ENCODE measurements around the gene PLA2R1. TPM values are rescaled to one million over a fixed set of nuclear protein-coding genes. Genes with fewer than 3 reads are reported as not detected.
A peak's percentile ranks its signal among the peaks of the same experiment; 100 is the strongest.

PLA2R1 gene
- total RNA-seq, 1 experiment from 2014 or later, result 3.4 TPM

GRCh38 chr2:159959136-159959535, 103.3 kb downstream of the PLA2R1 start:
- POLR2A ChIA-PET (ENCODE audit: unreplicated experiment), result no interaction called here

GRCh38 chr2:159953136-159953823, 109.1 kb downstream of the PLA2R1 start:
- CTCF ChIA-PET, result no interaction called here
- H3K36me3 ChIP-seq (ENCODE audit: low read depth, low read length), result no peaks in the 10 kb centered on the region
- TF ChIP-seq EZH2phosphoT487 (IDR thresholded peaks at IDR 0.05; ENCODE audit: borderline replicate concordance, low read length) (no peak), EZH2 (IDR thresholded peaks at IDR 0.05; ENCODE audit: low read length, unreplicated experiment) (no peak), CTCF (conservative IDR thresholded peaks at IDR 0.05; ENCODE audit: low read depth, low read length) (no peak)
- POLR2A ChIA-PET (ENCODE audit: unreplicated experiment), result no interaction called here
- BruUV-seq (replicated peaks), result no TSS peak
- intact Hi-C loops (cut with micrococcal nuclease), result no loop called here
- DNase-seq (no peak), ATAC-seq (no peak)
- H4K20me1 ChIP-seq (ENCODE audit: low read length), result no peaks in the 10 kb centered on the region
- H3K79me2 ChIP-seq (ENCODE audit: low read length), result no peaks in the 10 kb centered on the region
- no peaks in the 10 kb centered on the region for H3K9me3 ChIP-seq (ENCODE audit: low read length)
- no peak overlapping the region for H3K4me2 ChIP-seq (ENCODE audit: low read length)
- no peak overlapping the region for H3K4me3 ChIP-seq (ENCODE audit: low read length)
- H2AFZ ChIP-seq (ENCODE audit: low read length), result no peak overlapping the region
- no peaks in the 10 kb centered on the region for H3F3A ChIP-seq (ENCODE audit: low read length, unreplicated experiment)
- H3K4me1 ChIP-seq (ENCODE audit: insufficient read depth, low read length), result no peaks in the 10 kb centered on the region
- H3K9me2 ChIP-seq (replicated peaks; ENCODE audit: low read length), result no peaks in the 10 kb centered on the region
- no peak overlapping the region for H3K27ac ChIP-seq (ENCODE audit: low read length)
- H3K9ac ChIP-seq (ENCODE audit: low read length), result no peak overlapping the region
- H3K27me3 ChIP-seq (ENCODE audit: low read length), result no peaks in the 10 kb centered on the region

More at GRCh38 chr2:159959136-159959535, 103.3 kb downstream of the PLA2R1 start:
- TF ChIP-seq EZH2 (IDR thresholded peaks at IDR 0.05; ENCODE audit: low read length, unreplicated experiment) (no peak), CTCF (conservative IDR thresholded peaks at IDR 0.05; ENCODE audit: low read depth, low read length) (no peak), EZH2phosphoT487 (IDR thresholded peaks at IDR 0.05; ENCODE audit: borderline replicate concordance, low read length) (no peak)
- Histone ChIP-seq H3K4me2 (ENCODE audit: low read length) (no peak overlapping the region), H3K4me1 (ENCODE audit: insufficient read depth, low read length) (peaks cover 18% of the 10 kb centered on the region), H3K79me2 (ENCODE audit: low read length) (no peaks in the 10 kb centered on the region), H4K20me1 (ENCODE audit: low read length) (no peaks in the 10 kb centered on the region), H3K9ac (ENCODE audit: low read length) (no peak overlapping the region), H3K4me3 (ENCODE audit: low read length) (no peak overlapping the region), H3K36me3 (ENCODE audit: low read depth, low read length) (no peaks in the 10 kb centered on the region), H3F3A (ENCODE audit: low read length, unreplicated experiment) (no peaks in the 10 kb centered on the region), H2AFZ (ENCODE audit: low read length) (no peak overlapping the region), H3K9me2 (replicated peaks; ENCODE audit: low read length) (no peaks in the 10 kb centered on the region), H3K27me3 (ENCODE audit: low read length) (no peaks in the 10 kb centered on the region), H3K9me3 (ENCODE audit: low read length) (no peaks in the 10 kb centered on the region), H3K27ac (ENCODE audit: low read length) (no peak overlapping the region)
- no TSS peak for BruUV-seq (replicated peaks)
- CTCF ChIA-PET, result no interaction called here
- intact Hi-C loops (cut with micrococcal nuclease), result no loop called here
- no peak for ATAC-seq
- no peak for DNase-seq

- POLR2A ChIA-PET (ENCODE audit: unreplicated experiment), result no interaction called here
Observed at GRCh38 chr2:159946326-159946999, 116.0 kb downstream of the PLA2R1 start.

More at GRCh38 chr2:159946326-159946999, 116.0 kb downstream of the PLA2R1 start:
- no peaks in the 10 kb centered on the region for H3K36me3 ChIP-seq (ENCODE audit: low read depth, low read length)
- no peaks in the 10 kb centered on the region for H4K20me1 ChIP-seq (ENCODE audit: low read length)
- H2AFZ ChIP-seq (ENCODE audit: low read length), result no peak overlapping the region
- H3K4me2 ChIP-seq (ENCODE audit: low read length), result peak overlapping the region; percentile 52
- H3K79me2 ChIP-seq (ENCODE audit: low read length), result no peaks in the 10 kb centered on the region
- H3K27ac ChIP-seq (ENCODE audit: low read length), result peak overlapping the region; percentile 68
- no peak for TF ChIP-seq EZH2 (IDR thresholded peaks at IDR 0.05; ENCODE audit: low read length, unreplicated experiment)
- TF ChIP-seq CTCF (conservative IDR thresholded peaks at IDR 0.05; ENCODE audit: low read depth, low read length), result no peak
- no peak for TF ChIP-seq EZH2phosphoT487 (IDR thresholded peaks at IDR 0.05; ENCODE audit: borderline replicate concordance, low read length)
- H3K27me3 ChIP-seq (ENCODE audit: low read length), result no peaks in the 10 kb centered on the region
- no peak overlapping the region; the same call in 1 of the 2 replicates for H3K9ac ChIP-seq (ENCODE audit: low read length)
- ATAC-seq (peak; percentile 90), DNase-seq (peak; percentile 89)
- 0 out of 2 replicates have a peak overlapping the region, but pooled peaks have one; percentile 2 for H3K4me3 ChIP-seq (ENCODE audit: low read length)
- no TSS peak for BruUV-seq (replicated peaks)
- CTCF ChIA-PET, result no interaction called here
- peaks cover 25% of the 10 kb centered on the region for H3K4me1 ChIP-seq (ENCODE audit: insufficient read depth, low read length)
- H3F3A ChIP-seq (ENCODE audit: low read length, unreplicated experiment), result no peaks in the 10 kb centered on the region
- intact Hi-C loops (cut with micrococcal nuclease), result loop anchor here (1.0 to 2.0 kb wide), 2 partner anchors 22 to 186 kb away; no protein-coding TSS in a partner anchor
- no peaks in the 10 kb centered on the region for H3K9me2 ChIP-seq (replicated peaks; ENCODE audit: low read length)
- H3K9me3 ChIP-seq (ENCODE audit: low read length), result no peaks in the 10 kb centered on the region

Data from PC-3 (cell line).